Measurements from ENCODE around the gene EFCAB8. TPM values are rescaled to one million over a fixed set of nuclear protein-coding genes. Genes with fewer than 3 reads are reported as not detected.

EFCAB8 gene
- total RNA-seq, 1 experiment from 2014 or later, result not detected

DNA sequence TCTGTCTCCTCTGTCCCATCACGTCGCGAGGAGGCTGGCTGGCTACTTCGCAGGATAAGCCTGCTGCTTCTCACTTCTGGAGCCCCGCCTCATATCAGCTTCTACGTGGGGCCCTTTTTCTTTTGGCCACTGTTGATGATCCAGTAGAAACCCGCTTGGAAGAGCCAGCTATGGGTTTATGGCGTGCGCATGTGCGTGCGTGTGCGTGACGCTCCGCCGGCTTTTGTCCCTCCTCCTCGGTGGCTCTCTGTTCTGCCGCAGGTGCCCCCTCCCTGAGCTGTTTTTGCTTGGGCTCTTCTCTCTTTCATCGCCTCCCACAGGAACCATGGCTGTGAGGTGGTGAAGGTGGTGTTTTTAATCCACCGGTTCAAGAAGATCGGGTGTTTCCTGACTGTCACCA is 26.5 kb downstream of the EFCAB8 start:
- Histone ChIP-seq H3K4me1 (replicated peaks; ENCODE audit: insufficient read depth) (no peaks in the 10 kb centered on the region), H3K4me3 (no peak overlapping the region), H3K36me3 (ENCODE audit: low read depth) (no peaks in the 10 kb centered on the region), H3K27ac (no peak overlapping the region), H3K9me2 (ENCODE audit: insufficient read depth) (no peaks in the 10 kb centered on the region), H3K4me2 (no peak overlapping the region), H3K79me2 (ENCODE audit: low read depth) (no peaks in the 10 kb centered on the region), H3K27me3 (ENCODE audit: insufficient read depth, low read depth) (peaks cover 56% of the 10 kb centered on the region), H3K9me3 (ENCODE audit: insufficient read depth, low read depth) (no peaks in the 10 kb centered on the region), H3F3A (ENCODE audit: insufficient read depth, low read depth) (no peaks in the 10 kb centered on the region), H4K20me1 (ENCODE audit: insufficient read depth) (no peaks in the 10 kb centered on the region), H2AFZ (no peak overlapping the region)
- POLR2A ChIA-PET (ENCODE audit: unreplicated experiment), result no interaction called here
- intact Hi-C loops (cut with micrococcal nuclease; ENCODE audit: unreplicated experiment), result no loop called here
- DNase-seq, result no peak
- BruUV-seq (replicated peaks), result no TSS peak
- TF ChIP-seq, protein P1, sequence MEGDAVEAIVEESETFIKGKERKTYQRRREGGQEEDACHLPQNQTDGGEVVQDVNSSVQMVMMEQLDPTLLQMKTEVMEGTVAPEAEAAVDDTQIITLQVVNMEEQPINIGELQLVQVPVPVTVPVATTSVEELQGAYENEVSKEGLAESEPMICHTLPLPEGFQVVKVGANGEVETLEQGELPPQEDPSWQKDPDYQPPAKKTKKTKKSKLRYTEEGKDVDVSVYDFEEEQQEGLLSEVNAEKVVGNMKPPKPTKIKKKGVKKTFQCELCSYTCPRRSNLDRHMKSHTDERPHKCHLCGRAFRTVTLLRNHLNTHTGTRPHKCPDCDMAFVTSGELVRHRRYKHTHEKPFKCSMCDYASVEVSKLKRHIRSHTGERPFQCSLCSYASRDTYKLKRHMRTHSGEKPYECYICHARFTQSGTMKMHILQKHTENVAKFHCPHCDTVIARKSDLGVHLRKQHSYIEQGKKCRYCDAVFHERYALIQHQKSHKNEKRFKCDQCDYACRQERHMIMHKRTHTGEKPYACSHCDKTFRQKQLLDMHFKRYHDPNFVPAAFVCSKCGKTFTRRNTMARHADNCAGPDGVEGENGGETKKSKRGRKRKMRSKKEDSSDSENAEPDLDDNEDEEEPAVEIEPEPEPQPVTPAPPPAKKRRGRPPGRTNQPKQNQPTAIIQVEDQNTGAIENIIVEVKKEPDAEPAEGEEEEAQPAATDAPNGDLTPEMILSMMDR (conservative IDR thresholded peaks at IDR 0.05), result no peak
- no peak for TF ChIP-seq EZH2 (IDR thresholded peaks at IDR 0.05; ENCODE audit: low read depth)
- CTCF ChIA-PET, result no interaction called here

DNA sequence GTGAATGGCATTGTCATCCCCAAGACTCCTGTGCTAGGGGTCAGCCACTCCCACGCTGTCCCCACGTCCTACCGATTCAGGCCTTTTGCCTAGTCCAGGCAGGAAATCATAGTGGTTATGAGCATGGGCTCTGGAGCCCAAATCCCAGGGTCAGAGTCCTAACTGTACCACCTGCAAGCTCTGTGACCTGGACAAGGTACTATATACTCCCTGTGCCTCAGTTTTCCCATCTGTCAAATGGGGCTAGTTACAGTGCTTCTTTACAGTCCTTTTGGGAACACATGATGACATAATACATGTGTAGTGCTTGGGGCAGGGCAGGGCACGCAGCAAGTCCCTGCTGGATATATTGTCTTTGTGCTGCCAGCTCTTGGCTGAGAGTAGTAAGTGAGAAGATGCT is 27.2 kb downstream of the EFCAB8 start:
- ChIA-PET CTCF (no interaction called here), POLR2A (ENCODE audit: unreplicated experiment) (interaction anchor here (0.6 kb wide), 1 partner anchor 1235 kb away, joined by 8 read pairs; no protein-coding TSS in a partner anchor)
- Histone ChIP-seq H3K9me3 (ENCODE audit: insufficient read depth, low read depth) (no peaks in the 10 kb centered on the region), H3K4me3 (no peak overlapping the region), H3K27me3 (ENCODE audit: insufficient read depth, low read depth) (peaks cover 49% of the 10 kb centered on the region), H3K27ac (no peak overlapping the region), H3K4me2 (no peak overlapping the region), H3K9me2 (ENCODE audit: insufficient read depth) (no peaks in the 10 kb centered on the region), H3K36me3 (ENCODE audit: low read depth) (no peaks in the 10 kb centered on the region), H3K4me1 (replicated peaks; ENCODE audit: insufficient read depth) (no peaks in the 10 kb centered on the region), H3F3A (ENCODE audit: insufficient read depth, low read depth) (no peaks in the 10 kb centered on the region), H2AFZ (no peak overlapping the region), H4K20me1 (ENCODE audit: insufficient read depth) (no peaks in the 10 kb centered on the region), H3K79me2 (ENCODE audit: low read depth) (no peaks in the 10 kb centered on the region)
- TF ChIP-seq, protein P1 (conservative IDR thresholded peaks at IDR 0.05), result no peak
- no peak for TF ChIP-seq EZH2 (IDR thresholded peaks at IDR 0.05; ENCODE audit: low read depth)
- intact Hi-C loops (cut with micrococcal nuclease; ENCODE audit: unreplicated experiment), result no loop called here
- no TSS peak for BruUV-seq (replicated peaks)
- DNase-seq, result no peak

DNA sequence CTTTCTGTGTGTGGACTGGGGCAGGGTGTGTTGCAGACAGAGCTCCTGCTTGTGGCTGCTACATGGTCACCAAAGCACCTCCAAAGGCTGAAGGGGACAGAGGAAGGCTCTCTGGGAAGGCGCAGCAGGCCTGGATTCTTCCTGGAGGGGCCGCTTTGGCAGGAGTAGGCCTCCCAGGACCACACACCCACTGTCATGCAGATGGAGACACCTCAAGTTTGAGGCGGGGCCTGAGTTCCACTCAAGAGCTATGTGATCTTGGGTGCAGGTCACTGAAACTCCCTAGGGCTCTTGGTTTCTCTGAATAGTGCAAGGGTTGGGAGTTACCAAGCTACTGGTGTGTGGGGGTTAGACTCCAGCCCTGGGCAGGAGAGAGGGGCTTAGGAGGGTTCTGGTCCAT is 27.9 kb downstream of the EFCAB8 start:
- Histone ChIP-seq H4K20me1 (ENCODE audit: insufficient read depth) (no peaks in the 10 kb centered on the region), H3K79me2 (ENCODE audit: low read depth) (no peaks in the 10 kb centered on the region), H3K9me3 (ENCODE audit: insufficient read depth, low read depth) (no peaks in the 10 kb centered on the region), H3K27ac (no peak overlapping the region), H3F3A (ENCODE audit: insufficient read depth, low read depth) (no peaks in the 10 kb centered on the region), H3K4me1 (replicated peaks; ENCODE audit: insufficient read depth) (no peaks in the 10 kb centered on the region), H3K9me2 (ENCODE audit: insufficient read depth) (no peaks in the 10 kb centered on the region), H3K36me3 (ENCODE audit: low read depth) (no peaks in the 10 kb centered on the region), H3K4me2 (no peak overlapping the region), H3K27me3 (ENCODE audit: insufficient read depth, low read depth) (peaks cover 42% of the 10 kb centered on the region; the same call in 1 of the 2 replicates), H3K4me3 (no peak overlapping the region), H2AFZ (no peak overlapping the region)
- TF ChIP-seq EZH2 (IDR thresholded peaks at IDR 0.05; ENCODE audit: low read depth), result no peak
- TF ChIP-seq, protein P1 (conservative IDR thresholded peaks at IDR 0.05), result no peak
- ChIA-PET CTCF (no interaction called here), POLR2A (ENCODE audit: unreplicated experiment) (no interaction called here)
- DNase-seq, result no peak
- intact Hi-C loops (cut with micrococcal nuclease; ENCODE audit: unreplicated experiment), result no loop called here
- BruUV-seq (replicated peaks), result no TSS peak
